SK-N-SH (cell line): ENCODE measurements around the gene ODAD3. TPM values are rescaled to one million over a fixed set of nuclear protein-coding genes. Genes with fewer than 3 reads are reported as not detected.

Experiments
- CTCF ChIA-PET: fragments of 300-600, 350-600 bp; formaldehyde crosslinking; extraction: SDS; loops from one replicate; lab custom pipeline; 2021; lab: Yijun Ruan, JAX
- POLR2A ChIA-PET: fragments of 350-600 bp; sonication (Branson Sonifier 250); formaldehyde crosslinking; extraction: SDS; loops from one replicate; lab custom pipeline; 2020; ENCODE audit warnings: antibody characterized with exemption, inconsistent platforms; lab: Yijun Ruan, JAX
- DNase-seq: peaks from one replicate; pipeline ENCODE4 v3.0.0; 2012
- H2AFZ ChIP-seq: fragments of 200-600 bp; sonication (generic); 2 replicates; pipeline ENCODE4 v1.8.1; 2016; ENCODE audit warnings: antibody characterized with exemption, mild to moderate bottlenecking, low read depth
- H3F3A ChIP-seq: fragments of 200-600 bp; sonication (generic); replicated peaks from 2 replicates; pipeline ENCODE3; 2016; ENCODE audit warnings: antibody characterized with exemption, mild to moderate bottlenecking; ENCODE audit not compliant: insufficient read depth
- H3K27ac ChIP-seq, 2 experiments: fragments of 200-500 bp in 1 of 2; fragments of 200-600 bp in 1 of 2; sonication (Bioruptor generic) in 1 of 2; sonication (generic), shearing (Covaris generic) in 1 of 2; 2 replicates each; pipeline versions ENCODE4 v1.5.1 to v1.6.1; 2014 to 2016; ENCODE audit warnings: low read depth in 2 of 2, inconsistent platforms in 1 of 2, low read length in 1 of 2, mild to moderate bottlenecking in 1 of 2, mixed read lengths in 1 of 2
- H3K27me3 ChIP-seq: fragments of 200-600 bp; sonication (generic), shearing (Covaris generic); 2 replicates; pipeline ENCODE4 v1.6.1; 2016; ENCODE audit warnings: mixed run types; ENCODE audit not compliant: insufficient read depth
- H3K36me3 ChIP-seq, 2 experiments: fragments of 200-500 bp in 1 of 2; fragments of 200-600 bp in 1 of 2; sonication (Bioruptor generic) in 1 of 2; sonication (generic) in 1 of 2; replicated peaks in 1 of 2; 2 replicates each; pipeline versions ENCODE3 to v1.5.1; 2014 to 2016; ENCODE audit warnings: low read length in 1 of 2, mild to moderate bottlenecking in 1 of 2; ENCODE audit not compliant: insufficient read depth in 2 of 2, control insufficient read depth in 1 of 2
- H3K4me1 ChIP-seq, 2 experiments: fragments of 200-500 bp in 1 of 2; fragments of 200-600 bp in 1 of 2; sonication (Bioruptor generic) in 1 of 2; sonication (generic), shearing (Covaris generic) in 1 of 2; 2 replicates each; pipeline versions ENCODE4 v1.5.1 to v1.6.1; 2014 to 2016; ENCODE audit warnings: low read depth in 1 of 2, low read length in 1 of 2, mixed run types in 1 of 2; ENCODE audit not compliant: insufficient read depth in 2 of 2, control insufficient read depth in 1 of 2
- H3K4me2 ChIP-seq: fragments of 200-600 bp; sonication (generic), shearing (Covaris generic); 2 replicates; pipeline ENCODE4 v1.6.1; 2017; ENCODE audit warnings: mixed run types
- H3K4me3 ChIP-seq, 2 experiments: fragments of 200-500 bp in 1 of 2; fragments of 200-600 bp in 1 of 2; sonication (Bioruptor generic) in 1 of 2; sonication (generic), shearing (Covaris generic) in 1 of 2; 2 replicates each; pipeline versions ENCODE4 v1.5.1 to v1.8.1; 2014 to 2016; ENCODE audit warnings: low read depth in 2 of 2, inconsistent platforms in 1 of 2, low read length in 1 of 2, mild to moderate bottlenecking in 1 of 2, mixed read lengths in 1 of 2, moderate library complexity in 1 of 2
- H3K79me2 ChIP-seq: fragments of 200-600 bp; sonication (generic); 2 replicates; pipeline ENCODE4 v1.8.1; 2017; ENCODE audit warnings: mild to moderate bottlenecking; ENCODE audit not compliant: insufficient read depth
- H3K9ac ChIP-seq: fragments of 200-600 bp; sonication (generic); 2 replicates; pipeline ENCODE4 v1.6.1; 2017; ENCODE audit warnings: mixed run types
- H3K9me2 ChIP-seq: fragments of 200-600 bp; sonication (generic); 2 replicates; pipeline ENCODE4 v1.6.1; 2017; ENCODE audit warnings: mixed run types
- H3K9me3 ChIP-seq: fragments of 200-600 bp; sonication (generic); 2 replicates; pipeline ENCODE4 v1.6.1; 2017; ENCODE audit warnings: mixed run types, mild to moderate bottlenecking, moderate library complexity
- H4K20me1 ChIP-seq: fragments of 200-600 bp; sonication (generic); 2 replicates; pipeline ENCODE4 v1.6.1; 2017; ENCODE audit warnings: mild to moderate bottlenecking, mixed run types; ENCODE audit not compliant: insufficient read depth
- CHD2 ChIP-seq: fragments of 150-350 bp; IDR thresholded peaks from 2 replicates; pipeline ENCODE4 v1.6.1; 2018; ENCODE audit warnings: low read length; ENCODE audit not compliant: partially characterized antibody
- EP300 ChIP-seq, 2 experiments: IDR thresholded peaks; 2 replicates each; pipeline versions ENCODE4 v1.4.0 to v1.6.1; 2012; ENCODE audit warnings: borderline replicate concordance in 1 of 2, low read depth in 1 of 2, low read length in 1 of 2
- EZH2phosphoT487 ChIP-seq: fragments of 200-600 bp; sonication (generic); IDR thresholded peaks from 2 replicates; pipeline ENCODE4 v1.6.1; 2017; ENCODE audit warnings: low read depth, mixed run types, mild to moderate bottlenecking, antibody characterized with exemption, moderate library complexity, borderline replicate concordance
- FOXJ3 ChIP-seq: sonication (generic); formaldehyde crosslinking; IDR thresholded peaks from 2 replicates; pipeline ENCODE4 v1.5.1; 2020; ENCODE audit warnings: mild to moderate bottlenecking, missing genetic modification reagents
- GABPA ChIP-seq: IDR thresholded peaks from 2 replicates; pipeline ENCODE4 v1.4.0; 2012; ENCODE audit warnings: low read depth, mild to moderate bottlenecking
- GATA2 ChIP-seq: sonication (generic); formaldehyde crosslinking; IDR thresholded peaks from 2 replicates; pipeline ENCODE4 v1.5.0; 2020; ENCODE audit warnings: mild to moderate bottlenecking, missing genetic modification reagents
- NFIC ChIP-seq: IDR thresholded peaks from 2 replicates; pipeline ENCODE4 v1.4.0; 2012; ENCODE audit warnings: borderline replicate concordance
- NRF1 ChIP-seq: IDR thresholded peaks from 2 replicates; pipeline ENCODE4 v1.6.1; 2012; ENCODE audit warnings: low read depth, mild to moderate bottlenecking, low read length
- PBX3 ChIP-seq: IDR thresholded peaks from 2 replicates; pipeline ENCODE4; 2012
- POLR2AphosphoS5 ChIP-seq: IDR thresholded peaks from 2 replicates; pipeline ENCODE4 v1.6.1; 2012; ENCODE audit warnings: low read depth, low read length
- RAD21 ChIP-seq: IDR thresholded peaks from 2 replicates; pipeline ENCODE4 v1.6.1; 2012; ENCODE audit warnings: mild to moderate bottlenecking, low read length
- REST ChIP-seq: IDR thresholded peaks from 2 replicates; pipeline ENCODE4 v1.6.1; 2012; ENCODE audit warnings: mild to moderate bottlenecking, low read depth, low read length, moderate library complexity
- RFX5 ChIP-seq: IDR thresholded peaks from 2 replicates; pipeline ENCODE4 v1.6.1; 2012; ENCODE audit warnings: mild to moderate bottlenecking, improper control_type of control experiment, low read length
- TCF12 ChIP-seq: IDR thresholded peaks from 2 replicates; pipeline ENCODE4 v1.4.0; 2012
- TEAD4 ChIP-seq: IDR thresholded peaks from 2 replicates; pipeline ENCODE4 v1.4.0; 2012; ENCODE audit warnings: mild to moderate bottlenecking, borderline replicate concordance; ENCODE audit not compliant: insufficient read depth
- ZBTB33 ChIP-seq: IDR thresholded peaks from 2 replicates; pipeline ENCODE4 v1.4.0; 2012; ENCODE audit warnings: low read depth, borderline replicate concordance
- WGBS: methylation state at CpG from one replicate; pipeline ENCODE4 v1.1.6; 2017; ENCODE audit warnings: low lambda C conversion rate; 5-methylcytosine and 5-hydroxymethylcytosine counted together
- polyA plus RNA-seq, 3 experiments: library from polyadenylated mRNA; depleted of rRNA; stranded (reverse); fragments of >200 nt; gene quantifications; 2 replicates each; pipeline ENCODE4 v1.2.3, GENCODE V29; 2012
- TF ChIP-seq, protein P1 (sequence below): IDR thresholded peaks from 2 replicates; pipeline ENCODE4 v1.4.0; 2012; ENCODE audit warnings: low read depth
- TF ChIP-seq, protein P2 (sequence below): fragments of 150-350 bp; IDR thresholded peaks from 2 replicates; pipeline ENCODE4 v1.6.1; 2016; ENCODE audit warnings: mild to moderate bottlenecking, low read depth, low read length
- TF ChIP-seq, protein P3 (sequence below): fragments of 200-600 bp; sonication (generic); IDR thresholded peaks from 2 replicates; pipeline ENCODE4 v1.6.1; 2017; ENCODE audit warnings: antibody characterized with exemption, mild to moderate bottlenecking, moderate library complexity

The ODAD3 gene
- polyA plus RNA-seq, 1 of the 3 experiments (the other 2 are of a cell fraction), result 4.2 TPM

GRCh38 chr19:11418094-11418548 is 16.8 kb downstream of the ODAD3 start:
- Histone ChIP-seq H4K20me1 (no peaks in the 10 kb centered on the region), H3K4me1 (no peaks in the 10 kb centered on the region; a peak in 1 of 4 replicates), H3K9ac (no peak overlapping the region), H3K4me2 (peak overlapping the region; percentile 85), H3K36me3 (no peaks in the 10 kb centered on the region), H3K27ac (no peak overlapping the region), H3K9me3 (no peaks in the 10 kb centered on the region), H3K27me3 (no peaks in the 10 kb centered on the region)
- 45% methylated on average over 16 of the region's 16 CpGs for WGBS
- peak; percentile 42 for DNase-seq
- CTCF ChIA-PET, result interaction anchor here (0.9 to 9.9 kb wide), 10 partner anchors 11 to 124 kb away, joined by 3 to 85 read pairs (median 6); partner anchors contain the start of genes EPOR, ODAD3 and PRKCSH
- TF ChIP-seq RFX5, result no peak
- TF ChIP-seq, protein P1, sequence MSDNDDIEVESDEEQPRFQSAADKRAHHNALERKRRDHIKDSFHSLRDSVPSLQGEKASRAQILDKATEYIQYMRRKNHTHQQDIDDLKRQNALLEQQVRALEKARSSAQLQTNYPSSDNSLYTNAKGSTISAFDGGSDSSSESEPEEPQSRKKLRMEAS, result no peak
- no peak for TF ChIP-seq PBX3
- no peak for TF ChIP-seq GATA2
- TF ChIP-seq NFIC, result no peak
- no peak for TF ChIP-seq REST
- TF ChIP-seq, protein P2, sequence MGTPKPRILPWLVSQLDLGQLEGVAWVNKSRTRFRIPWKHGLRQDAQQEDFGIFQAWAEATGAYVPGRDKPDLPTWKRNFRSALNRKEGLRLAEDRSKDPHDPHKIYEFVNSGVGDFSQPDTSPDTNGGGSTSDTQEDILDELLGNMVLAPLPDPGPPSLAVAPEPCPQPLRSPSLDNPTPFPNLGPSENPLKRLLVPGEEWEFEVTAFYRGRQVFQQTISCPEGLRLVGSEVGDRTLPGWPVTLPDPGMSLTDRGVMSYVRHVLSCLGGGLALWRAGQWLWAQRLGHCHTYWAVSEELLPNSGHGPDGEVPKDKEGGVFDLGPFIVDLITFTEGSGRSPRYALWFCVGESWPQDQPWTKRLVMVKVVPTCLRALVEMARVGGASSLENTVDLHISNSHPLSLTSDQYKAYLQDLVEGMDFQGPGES, result no peak
- TF ChIP-seq ZBTB33, result no peak
- no peak for TF ChIP-seq EZH2phosphoT487
- TF ChIP-seq EP300 (IDR thresholded peaks at IDR 0.05; ENCODE audit: borderline replicate concordance in 1 of 2, low read depth in 1 of 2, low read length in 1 of 2), result no peak
- TF ChIP-seq RAD21, result no peak
- no peak for TF ChIP-seq TEAD4
- no peak for TF ChIP-seq NRF1
- TF ChIP-seq FOXJ3, result no peak
- TF ChIP-seq GABPA, result no peak
- TF ChIP-seq TCF12, result no peak
- TF ChIP-seq, protein P3, sequence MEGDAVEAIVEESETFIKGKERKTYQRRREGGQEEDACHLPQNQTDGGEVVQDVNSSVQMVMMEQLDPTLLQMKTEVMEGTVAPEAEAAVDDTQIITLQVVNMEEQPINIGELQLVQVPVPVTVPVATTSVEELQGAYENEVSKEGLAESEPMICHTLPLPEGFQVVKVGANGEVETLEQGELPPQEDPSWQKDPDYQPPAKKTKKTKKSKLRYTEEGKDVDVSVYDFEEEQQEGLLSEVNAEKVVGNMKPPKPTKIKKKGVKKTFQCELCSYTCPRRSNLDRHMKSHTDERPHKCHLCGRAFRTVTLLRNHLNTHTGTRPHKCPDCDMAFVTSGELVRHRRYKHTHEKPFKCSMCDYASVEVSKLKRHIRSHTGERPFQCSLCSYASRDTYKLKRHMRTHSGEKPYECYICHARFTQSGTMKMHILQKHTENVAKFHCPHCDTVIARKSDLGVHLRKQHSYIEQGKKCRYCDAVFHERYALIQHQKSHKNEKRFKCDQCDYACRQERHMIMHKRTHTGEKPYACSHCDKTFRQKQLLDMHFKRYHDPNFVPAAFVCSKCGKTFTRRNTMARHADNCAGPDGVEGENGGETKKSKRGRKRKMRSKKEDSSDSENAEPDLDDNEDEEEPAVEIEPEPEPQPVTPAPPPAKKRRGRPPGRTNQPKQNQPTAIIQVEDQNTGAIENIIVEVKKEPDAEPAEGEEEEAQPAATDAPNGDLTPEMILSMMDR, result no peak
- TF ChIP-seq CHD2, result no peak
- no peak for TF ChIP-seq POLR2AphosphoS5
- TF ChIP-seq, all 33 proteins: peak for 0
- no peaks in the 10 kb centered on the region for H3F3A ChIP-seq
- peak overlapping the region; percentile 64 to 65 for H3K4me3 ChIP-seq
- no peaks in the 10 kb centered on the region for H3K9me2 ChIP-seq
- peak overlapping the region; percentile 94; the same call in 1 of the 2 replicates for H2AFZ ChIP-seq
- no peaks in the 10 kb centered on the region for H3K79me2 ChIP-seq
- POLR2A ChIA-PET, result interaction anchor here (0.5 to 2.9 kb wide), 7 partner anchors 17 to 684 kb away, joined by 3 to 30 read pairs (median 4); partner anchors contain the start of genes ELAVL3, EPOR, ODAD3 and PRKCSH
